SK-N-SH treated with all-trans-retinoic acid at 6 μM for 48 hours (cell line): ENCODE measurements around the gene B4GALT2.

ENCODE experiments used
- ATAC-seq: fragments of 200-7000 bp; cut with Tn5 transposase; 3 replicates; pipeline ENCODE4 v1.9.1; 2020; ENCODE audit warnings: mild to moderate bottlenecking, moderate library complexity
- ARNTL ChIP-seq: fragments of 450-650 bp; formaldehyde crosslinking; IDR thresholded peaks from 2 replicates; pipeline ENCODE4 v1.5.0; 2020; ENCODE audit warnings: low read depth, mild to moderate bottlenecking, moderate library complexity, borderline replicate concordance
- BACH2 ChIP-seq: fragments of 250-450 bp; sonication (Bioruptor Pico); IDR thresholded peaks from 2 replicates; pipeline ENCODE4 v1.9.0; 2021; ENCODE audit warnings: mild to moderate bottlenecking, borderline replicate concordance
- CSDC2 ChIP-seq: fragments of 250-450 bp; sonication (Bioruptor Pico); IDR thresholded peaks from 2 replicates; pipeline ENCODE4 v1.5.0; 2020; ENCODE audit warnings: mild to moderate bottlenecking, moderate library complexity
- GLIS3 ChIP-seq: fragments of 250-450 bp; sonication (Bioruptor Pico); IDR thresholded peaks from 2 replicates; pipeline ENCODE4 v1.5.0; 2020; ENCODE audit warnings: mild to moderate bottlenecking, moderate library complexity
- OSR1 ChIP-seq: fragments of 250-450 bp; sonication (Bioruptor Pico); IDR thresholded peaks from 2 replicates; pipeline ENCODE4 v1.8.0; 2022; ENCODE audit warnings: moderate library complexity, mild to moderate bottlenecking, inconsistent platforms
- PPARA ChIP-seq: fragments of 250-450 bp; sonication (Bioruptor Pico); IDR thresholded peaks from 2 replicates; pipeline ENCODE4 v1.5.0; 2020; ENCODE audit warnings: mild to moderate bottlenecking, borderline replicate concordance
- RARB ChIP-seq: fragments of 250-450 bp; sonication (Bioruptor Pico); IDR thresholded peaks from 2 replicates; pipeline ENCODE4 v1.8.0; 2021; ENCODE audit warnings: mild to moderate bottlenecking, moderate library complexity
- SNAI2 ChIP-seq: fragments of 250-450 bp; sonication (Bioruptor Pico); IDR thresholded peaks from 2 replicates; pipeline ENCODE4 v1.5.0; 2020; ENCODE audit warnings: mild to moderate bottlenecking, moderate library complexity
- TCF4 ChIP-seq: fragments of 250-450 bp; sonication (Bioruptor Pico); IDR thresholded peaks from 2 replicates; pipeline ENCODE4 v1.8.0; 2021; ENCODE audit warnings: mild to moderate bottlenecking, moderate library complexity, borderline replicate concordance
- TOX ChIP-seq: fragments of 250-450 bp; sonication (Bioruptor Pico); IDR thresholded peaks from 2 replicates; pipeline ENCODE4 v1.8.0; 2021; ENCODE audit warnings: mild to moderate bottlenecking, moderate library complexity, borderline replicate concordance
- ZC3H10 ChIP-seq: fragments of 250-450 bp; sonication (Bioruptor Pico); IDR thresholded peaks from 2 replicates; pipeline ENCODE4 v1.5.1; 2021; ENCODE audit warnings: mild to moderate bottlenecking, moderate library complexity
- ZFP3 ChIP-seq: fragments of 250-450 bp; sonication (Bioruptor Pico); IDR thresholded peaks from 2 replicates; pipeline ENCODE4 v1.5.0; 2020; ENCODE audit warnings: mild to moderate bottlenecking, moderate library complexity
- ZFP30 ChIP-seq: fragments of 450-650 bp; formaldehyde crosslinking; IDR thresholded peaks from 2 replicates; pipeline ENCODE4 v1.5.0; 2022; ENCODE audit warnings: mild to moderate bottlenecking, moderate library complexity
- ZNF70 ChIP-seq: fragments of 450-650 bp; formaldehyde crosslinking; IDR thresholded peaks from 2 replicates; pipeline ENCODE4 v1.5.0; 2020; ENCODE audit warnings: mild to moderate bottlenecking, moderate library complexity
- ZNF8 ChIP-seq: fragments of 450-650 bp; formaldehyde crosslinking; IDR thresholded peaks from 2 replicates; pipeline ENCODE4 v1.5.0; 2020; ENCODE audit warnings: mild to moderate bottlenecking, moderate library complexity
- TF ChIP-seq, protein P1 (sequence below): fragments of 250-450 bp; sonication (Bioruptor Pico); IDR thresholded peaks from 2 replicates; pipeline ENCODE4 v1.5.0; 2020; ENCODE audit warnings: mild to moderate bottlenecking, moderate library complexity
- TF ChIP-seq, protein P2 (sequence below): fragments of 250-450 bp; sonication (Bioruptor Pico); IDR thresholded peaks from 2 replicates; pipeline ENCODE4 v1.5.1; 2021; ENCODE audit warnings: mild to moderate bottlenecking, moderate library complexity
- TF ChIP-seq, protein P3 (sequence below): fragments of 250-450 bp; sonication (Bioruptor Pico); IDR thresholded peaks from 2 replicates; pipeline ENCODE4 v1.8.0; 2020; ENCODE audit warnings: mild to moderate bottlenecking, moderate library complexity, borderline replicate concordance
- TF ChIP-seq, protein P4 (sequence below): fragments of 250-450 bp; sonication (Bioruptor Pico); IDR thresholded peaks from 2 replicates; pipeline ENCODE4 v1.5.1; 2020; ENCODE audit warnings: low read depth, mild to moderate bottlenecking, moderate library complexity

The B4GALT2 gene

DNA sequence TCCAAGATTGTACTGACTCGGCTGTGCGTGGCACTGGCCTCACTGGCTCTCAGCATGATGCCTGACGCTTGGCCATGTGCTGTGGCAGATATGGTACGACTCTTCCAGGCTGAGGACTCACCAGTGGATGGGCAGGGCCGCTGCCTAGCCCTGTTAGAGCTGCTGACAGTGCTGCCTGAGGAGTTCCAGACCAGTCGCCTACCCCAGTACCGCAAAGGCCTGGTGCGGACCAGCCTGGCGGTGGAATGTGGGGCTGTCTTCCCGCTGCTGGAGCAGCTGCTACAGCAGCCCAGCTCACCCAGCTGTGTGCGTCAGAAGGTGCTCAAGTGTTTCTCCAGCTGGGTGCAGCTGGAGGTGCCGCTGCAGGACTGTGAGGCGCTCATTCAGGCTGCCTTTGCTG is 29.3 kb upstream of the B4GALT2 start:
- TF ChIP-seq PPARA (CRISPR knock-in tag) (no peak), BACH2 (CRISPR knock-in tag) (no peak), ZNF70 (CRISPR knock-in tag) (no peak), TCF4 (CRISPR knock-in tag) (no peak), TOX (CRISPR knock-in tag) (no peak), ZNF8 (CRISPR knock-in tag) (no peak), CSDC2 (CRISPR knock-in tag) (no peak), GLIS3 (CRISPR knock-in tag) (no peak), ZC3H10 (CRISPR knock-in tag) (no peak), RARB (CRISPR knock-in tag) (no peak), ZFP3 (CRISPR knock-in tag) (no peak), OSR1 (no peak)
- TF ChIP-seq, protein P1, sequence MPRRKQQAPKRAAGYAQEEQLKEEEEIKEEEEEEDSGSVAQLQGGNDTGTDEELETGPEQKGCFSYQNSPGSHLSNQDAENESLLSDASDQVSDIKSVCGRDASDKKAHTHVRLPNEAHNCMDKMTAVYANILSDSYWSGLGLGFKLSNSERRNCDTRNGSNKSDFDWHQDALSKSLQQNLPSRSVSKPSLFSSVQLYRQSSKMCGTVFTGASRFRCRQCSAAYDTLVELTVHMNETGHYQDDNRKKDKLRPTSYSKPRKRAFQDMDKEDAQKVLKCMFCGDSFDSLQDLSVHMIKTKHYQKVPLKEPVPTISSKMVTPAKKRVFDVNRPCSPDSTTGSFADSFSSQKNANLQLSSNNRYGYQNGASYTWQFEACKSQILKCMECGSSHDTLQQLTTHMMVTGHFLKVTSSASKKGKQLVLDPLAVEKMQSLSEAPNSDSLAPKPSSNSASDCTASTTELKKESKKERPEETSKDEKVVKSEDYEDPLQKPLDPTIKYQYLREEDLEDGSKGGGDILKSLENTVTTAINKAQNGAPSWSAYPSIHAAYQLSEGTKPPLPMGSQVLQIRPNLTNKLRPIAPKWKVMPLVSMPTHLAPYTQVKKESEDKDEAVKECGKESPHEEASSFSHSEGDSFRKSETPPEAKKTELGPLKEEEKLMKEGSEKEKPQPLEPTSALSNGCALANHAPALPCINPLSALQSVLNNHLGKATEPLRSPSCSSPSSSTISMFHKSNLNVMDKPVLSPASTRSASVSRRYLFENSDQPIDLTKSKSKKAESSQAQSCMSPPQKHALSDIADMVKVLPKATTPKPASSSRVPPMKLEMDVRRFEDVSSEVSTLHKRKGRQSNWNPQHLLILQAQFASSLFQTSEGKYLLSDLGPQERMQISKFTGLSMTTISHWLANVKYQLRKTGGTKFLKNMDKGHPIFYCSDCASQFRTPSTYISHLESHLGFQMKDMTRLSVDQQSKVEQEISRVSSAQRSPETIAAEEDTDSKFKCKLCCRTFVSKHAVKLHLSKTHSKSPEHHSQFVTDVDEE (CRISPR knock-in tag): no peak
- TF ChIP-seq, protein P2, sequence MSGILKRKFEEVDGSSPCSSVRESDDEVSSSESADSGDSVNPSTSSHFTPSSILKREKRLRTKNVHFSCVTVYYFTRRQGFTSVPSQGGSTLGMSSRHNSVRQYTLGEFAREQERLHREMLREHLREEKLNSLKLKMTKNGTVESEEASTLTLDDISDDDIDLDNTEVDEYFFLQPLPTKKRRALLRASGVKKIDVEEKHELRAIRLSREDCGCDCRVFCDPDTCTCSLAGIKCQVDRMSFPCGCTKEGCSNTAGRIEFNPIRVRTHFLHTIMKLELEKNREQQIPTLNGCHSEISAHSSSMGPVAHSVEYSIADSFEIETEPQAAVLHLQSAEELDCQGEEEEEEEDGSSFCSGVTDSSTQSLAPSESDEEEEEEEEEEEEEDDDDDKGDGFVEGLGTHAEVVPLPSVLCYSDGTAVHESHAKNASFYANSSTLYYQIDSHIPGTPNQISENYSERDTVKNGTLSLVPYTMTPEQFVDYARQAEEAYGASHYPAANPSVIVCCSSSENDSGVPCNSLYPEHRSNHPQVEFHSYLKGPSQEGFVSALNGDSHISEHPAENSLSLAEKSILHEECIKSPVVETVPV (CRISPR knock-in tag): no peak
- TF ChIP-seq, protein P3, sequence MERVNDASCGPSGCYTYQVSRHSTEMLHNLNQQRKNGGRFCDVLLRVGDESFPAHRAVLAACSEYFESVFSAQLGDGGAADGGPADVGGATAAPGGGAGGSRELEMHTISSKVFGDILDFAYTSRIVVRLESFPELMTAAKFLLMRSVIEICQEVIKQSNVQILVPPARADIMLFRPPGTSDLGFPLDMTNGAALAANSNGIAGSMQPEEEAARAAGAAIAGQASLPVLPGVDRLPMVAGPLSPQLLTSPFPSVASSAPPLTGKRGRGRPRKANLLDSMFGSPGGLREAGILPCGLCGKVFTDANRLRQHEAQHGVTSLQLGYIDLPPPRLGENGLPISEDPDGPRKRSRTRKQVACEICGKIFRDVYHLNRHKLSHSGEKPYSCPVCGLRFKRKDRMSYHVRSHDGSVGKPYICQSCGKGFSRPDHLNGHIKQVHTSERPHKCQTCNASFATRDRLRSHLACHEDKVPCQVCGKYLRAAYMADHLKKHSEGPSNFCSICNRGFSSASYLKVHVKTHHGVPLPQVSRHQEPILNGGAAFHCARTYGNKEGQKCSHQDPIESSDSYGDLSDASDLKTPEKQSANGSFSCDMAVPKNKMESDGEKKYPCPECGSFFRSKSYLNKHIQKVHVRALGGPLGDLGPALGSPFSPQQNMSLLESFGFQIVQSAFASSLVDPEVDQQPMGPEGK (CRISPR knock-in tag): no peak
- no peak for ATAC-seq

DNA sequence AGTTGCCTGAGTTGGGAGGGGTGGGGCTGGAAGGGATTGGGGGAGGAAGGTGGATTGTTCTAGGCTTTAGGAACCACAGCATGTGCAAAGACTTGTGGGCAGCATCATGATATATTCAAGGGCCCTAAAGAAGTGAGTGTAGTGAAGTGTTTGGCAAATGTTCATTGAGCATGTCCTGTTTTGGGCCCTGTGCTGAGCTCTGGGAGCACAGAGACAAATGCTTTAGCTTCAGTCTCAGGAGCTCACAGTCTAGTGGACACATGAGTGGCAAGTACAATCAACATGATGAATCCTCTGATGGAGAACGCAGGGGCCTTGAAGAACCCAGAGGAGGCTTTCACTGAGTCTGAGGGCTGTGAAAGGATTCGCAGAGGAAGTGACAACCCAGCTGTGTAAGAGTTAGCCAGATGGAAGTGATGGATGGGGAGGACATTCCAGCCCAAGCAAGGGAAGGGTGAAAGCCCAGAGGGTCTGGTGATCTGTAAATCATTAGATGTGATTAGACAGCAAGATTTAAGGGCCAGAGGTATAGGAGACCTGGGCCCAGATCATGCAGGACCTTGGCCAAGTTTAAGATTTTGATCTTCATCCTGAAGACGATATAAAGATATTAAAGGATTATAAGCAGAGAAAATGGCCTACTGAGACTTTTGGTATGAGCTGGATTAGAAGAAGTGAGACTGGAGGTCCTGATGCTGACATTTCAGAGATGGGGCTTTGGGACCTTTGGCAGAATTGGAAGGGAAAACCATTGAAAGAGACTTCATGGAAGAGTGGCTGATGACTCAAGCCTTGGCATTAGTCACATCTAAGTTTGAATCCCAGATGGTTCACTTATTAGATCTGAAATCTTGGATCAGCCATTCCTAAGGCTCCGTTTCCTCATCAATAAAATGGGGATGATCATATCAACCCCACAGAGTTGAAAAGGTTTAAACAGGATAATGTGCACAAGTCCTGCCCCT is 27.7 kb upstream of the B4GALT2 start:
- ATAC-seq: no peak
- TF ChIP-seq, protein P4, sequence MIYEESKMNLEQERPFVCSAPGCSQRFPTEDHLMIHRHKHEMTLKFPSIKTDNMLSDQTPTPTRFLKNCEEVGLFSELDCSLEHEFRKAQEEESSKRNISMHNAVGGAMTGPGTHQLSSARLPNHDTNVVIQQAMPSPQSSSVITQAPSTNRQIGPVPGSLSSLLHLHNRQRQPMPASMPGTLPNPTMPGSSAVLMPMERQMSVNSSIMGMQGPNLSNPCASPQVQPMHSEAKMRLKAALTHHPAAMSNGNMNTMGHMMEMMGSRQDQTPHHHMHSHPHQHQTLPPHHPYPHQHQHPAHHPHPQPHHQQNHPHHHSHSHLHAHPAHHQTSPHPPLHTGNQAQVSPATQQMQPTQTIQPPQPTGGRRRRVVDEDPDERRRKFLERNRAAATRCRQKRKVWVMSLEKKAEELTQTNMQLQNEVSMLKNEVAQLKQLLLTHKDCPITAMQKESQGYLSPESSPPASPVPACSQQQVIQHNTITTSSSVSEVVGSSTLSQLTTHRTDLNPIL: no peak
- TF ChIP-seq ZFP30 (CRISPR knock-in tag): no peak
- TF ChIP-seq RARB (CRISPR knock-in tag): no peak
- no peak for TF ChIP-seq BACH2 (CRISPR knock-in tag)
- TF ChIP-seq ARNTL (CRISPR knock-in tag): no peak
- no peak for TF ChIP-seq GLIS3 (CRISPR knock-in tag)
- TF ChIP-seq, all 23 proteins: peak for 0

DNA sequence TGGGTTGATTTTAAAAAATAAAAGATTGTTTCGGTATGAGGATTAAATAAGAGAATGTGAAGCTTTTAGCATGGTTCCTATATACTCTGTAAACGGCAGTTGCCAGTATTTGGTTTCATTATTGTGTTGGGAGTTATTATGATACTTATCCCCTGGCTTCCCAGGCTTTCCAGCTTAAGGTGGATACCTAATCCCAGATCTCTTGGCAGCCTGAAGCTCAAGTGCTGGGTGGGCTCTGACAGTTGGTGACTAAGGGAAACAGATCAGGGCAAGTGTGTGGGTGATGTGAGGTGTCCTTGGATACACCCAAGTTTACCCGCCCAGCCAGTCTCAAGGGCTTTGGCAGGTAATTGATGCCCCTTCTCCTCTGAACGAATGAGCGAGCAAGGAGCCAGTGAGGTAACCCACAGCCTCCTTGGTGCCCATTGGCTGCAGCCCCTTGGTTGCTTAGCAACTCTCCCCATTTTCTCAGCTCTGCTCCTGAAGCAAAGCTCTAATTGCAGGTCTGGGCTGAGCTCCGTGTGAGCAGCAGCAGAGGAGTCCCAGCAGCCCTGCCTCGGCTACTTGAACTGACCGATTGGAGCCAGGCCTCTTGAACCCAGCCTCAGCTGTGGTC is 26.2 kb upstream of the B4GALT2 start:
- TF ChIP-seq SNAI2 (CRISPR knock-in tag) (no peak), CSDC2 (CRISPR knock-in tag) (no peak), PPARA (CRISPR knock-in tag) (no peak), ZNF8 (CRISPR knock-in tag) (no peak), RARB (CRISPR knock-in tag) (no peak), ZC3H10 (CRISPR knock-in tag) (no peak), TOX (CRISPR knock-in tag) (no peak), GLIS3 (CRISPR knock-in tag) (no peak), OSR1 (no peak)
- TF ChIP-seq, protein P4: no peak
- TF ChIP-seq, protein P3 (CRISPR knock-in tag): no peak
- TF ChIP-seq, protein P1 (CRISPR knock-in tag): no peak
- no peak for ATAC-seq
